Activated T-cell treated with anti-CD3 and anti-CD28 coated beads for 4 hours (primary cell): Measurements from ENCODE around the gene SH3RF3.
"Not testable (repeated sequence)": the region's sequence is repeated elsewhere in the genome, so short reads cannot be mapped to it uniquely, and the experiment has no call there.

Experiments
- DNase-seq: peaks from one replicate; pipeline ENCODE4 v3.0.0-alpha.2; 2020

Gene SH3RF3

DNA sequence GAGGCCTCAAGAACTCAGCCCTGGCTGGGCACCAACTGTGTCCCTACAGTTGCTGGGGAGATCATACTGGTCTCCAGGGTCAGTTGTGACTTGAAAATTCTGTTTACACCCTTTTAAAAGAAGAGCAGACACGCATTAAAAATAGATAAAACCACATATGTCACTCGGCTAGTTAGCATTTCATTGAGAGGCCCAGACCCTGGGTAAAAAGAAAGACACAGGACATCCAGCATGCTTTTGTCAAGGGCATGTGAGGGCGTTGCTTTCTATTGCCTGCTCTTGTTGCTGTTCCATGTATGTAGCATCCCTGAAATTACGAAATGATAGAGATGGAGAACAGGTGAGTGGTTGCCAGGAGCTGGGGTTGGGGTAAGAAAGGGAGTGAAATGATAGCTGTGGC, 390.5 kb downstream of the SH3RF3 start:
- DNase-seq = no peak

DNA sequence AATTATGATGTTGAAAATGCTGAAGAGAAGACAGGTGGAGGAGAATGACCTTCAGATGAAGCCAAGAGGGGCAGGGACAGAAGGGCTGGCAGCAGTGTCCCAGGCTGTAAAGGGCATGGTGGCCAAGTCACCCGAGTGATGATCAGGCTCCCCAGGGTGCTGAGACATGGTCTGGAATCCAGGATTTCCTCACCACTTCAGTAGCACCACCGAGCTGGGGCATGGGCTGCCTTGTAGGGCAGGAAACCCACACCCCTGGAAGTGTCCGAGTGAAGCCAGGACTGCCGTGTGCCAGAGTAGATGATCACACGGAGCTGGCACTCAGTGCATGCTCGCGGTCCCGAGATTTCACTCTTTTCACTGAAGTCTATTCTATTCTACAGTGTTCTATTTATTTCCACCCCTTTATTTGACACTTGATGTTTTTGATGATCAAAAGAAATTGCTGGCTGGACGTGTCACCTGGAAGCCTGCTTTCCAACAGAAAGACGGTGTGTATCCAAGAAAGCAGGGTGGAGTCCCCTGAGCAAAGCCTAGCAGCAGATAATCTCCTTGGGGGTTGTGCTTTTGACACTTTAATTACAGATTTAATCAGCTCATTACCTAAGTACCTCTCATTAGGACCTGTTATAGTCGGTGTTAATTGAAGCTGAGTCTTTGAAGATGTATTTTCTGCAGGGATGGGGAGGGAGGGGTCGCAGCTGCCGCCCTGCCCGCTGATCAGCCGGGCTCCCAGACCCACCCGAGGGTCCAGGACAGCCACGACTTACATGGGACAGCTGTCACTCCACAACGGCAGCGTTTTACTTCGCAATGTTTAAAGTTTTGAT, 392.4 kb downstream of the SH3RF3 start:
- no peak for DNase-seq

DNA sequence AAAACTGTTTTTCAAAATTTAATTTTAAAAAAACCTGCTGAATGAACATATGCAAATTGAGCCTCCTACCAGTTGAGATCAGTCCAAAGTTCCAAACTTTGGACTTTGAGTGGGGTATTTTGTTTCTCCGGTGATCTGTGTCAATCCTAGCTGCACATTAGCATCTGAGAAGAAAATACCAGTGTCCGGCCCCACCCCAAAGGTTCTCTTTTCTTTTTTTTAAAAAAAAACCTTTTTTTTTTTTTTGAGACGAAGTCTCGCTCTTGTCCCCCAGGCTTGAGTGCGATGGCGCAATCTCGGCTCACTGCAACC, 393.0 kb downstream of the SH3RF3 start:
- no peak for DNase-seq

DNA sequence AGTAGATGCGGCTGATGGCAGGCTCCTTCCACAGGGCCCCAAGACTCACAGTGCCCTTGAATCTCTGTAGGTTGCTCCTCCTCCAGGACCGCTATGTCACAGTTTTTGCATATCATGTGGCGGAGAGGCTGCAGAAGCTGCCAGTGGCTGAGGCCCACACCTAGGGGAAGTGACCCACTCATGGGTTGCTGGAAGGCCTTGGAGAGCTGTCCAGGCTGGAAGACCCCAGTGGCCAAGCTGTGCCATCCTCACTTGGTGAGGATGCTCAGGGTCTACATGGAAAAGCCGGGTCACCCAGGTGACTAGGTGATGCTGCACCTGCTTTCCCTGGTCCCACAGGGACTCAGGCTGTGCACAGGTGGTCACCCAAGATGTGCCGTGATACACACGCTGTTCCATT, 394.1 kb downstream of the SH3RF3 start:
- DNase-seq = no peak

DNA sequence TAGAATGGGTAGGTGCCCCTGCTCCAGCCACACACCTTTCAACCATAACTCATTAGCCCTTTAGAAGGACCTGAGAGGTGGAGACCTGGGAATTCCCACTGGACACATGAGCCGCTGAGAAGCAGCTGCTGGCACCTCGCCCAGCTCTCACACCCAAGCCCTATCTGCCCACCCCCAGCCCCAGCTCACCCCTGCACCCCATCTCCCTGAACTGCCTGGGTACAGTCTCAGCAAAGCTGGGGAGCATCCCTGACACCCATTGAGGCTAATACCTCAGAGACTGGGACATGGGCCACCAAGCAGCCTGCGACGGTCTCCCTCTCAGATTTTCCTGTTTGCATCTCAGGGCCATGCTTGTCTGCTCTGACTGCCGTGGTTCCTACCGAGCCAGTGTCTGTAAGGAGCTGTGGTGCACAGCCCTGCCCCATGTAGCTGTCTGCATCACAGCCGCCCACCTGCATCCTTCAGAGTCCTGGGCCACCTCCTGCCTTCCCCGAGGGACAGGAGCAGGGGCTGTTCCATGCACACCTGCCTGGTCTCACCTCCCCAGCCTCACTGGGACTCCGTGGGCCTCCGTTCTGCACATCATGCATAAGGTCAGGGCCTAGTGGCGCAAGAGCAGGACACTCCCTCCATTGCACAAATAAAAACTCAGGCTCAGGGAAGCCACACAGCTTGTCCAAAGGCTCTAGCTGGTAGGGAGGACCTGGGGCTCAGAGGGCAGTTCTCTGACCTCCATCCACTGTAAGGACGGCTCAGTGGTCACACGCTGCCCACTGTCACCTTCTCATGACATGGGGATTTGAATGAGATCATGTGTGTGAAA, 394.7 kb downstream of the SH3RF3 start:
- DNase-seq = no peak

DNA sequence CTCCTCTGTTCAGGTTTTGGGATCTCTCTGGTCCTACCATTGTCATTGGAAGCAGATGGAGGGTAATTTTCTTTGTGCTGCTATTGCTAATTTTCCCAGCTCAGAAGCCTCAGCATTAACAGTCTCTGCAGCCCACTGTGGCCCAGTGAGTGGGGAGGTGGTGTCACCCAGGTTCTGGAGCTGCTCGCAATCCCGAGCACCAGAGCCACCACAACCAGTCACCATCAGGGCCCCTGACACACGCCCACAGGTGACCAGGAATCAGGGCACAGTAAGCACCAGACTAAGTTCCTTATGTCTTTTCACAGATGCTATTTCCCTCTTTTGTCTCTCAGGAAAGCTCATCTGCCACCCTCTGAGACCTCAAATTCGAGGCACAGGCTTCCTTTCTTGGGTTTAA, 396.8 kb downstream of the SH3RF3 start:
- DNase-seq = no peak

DNA sequence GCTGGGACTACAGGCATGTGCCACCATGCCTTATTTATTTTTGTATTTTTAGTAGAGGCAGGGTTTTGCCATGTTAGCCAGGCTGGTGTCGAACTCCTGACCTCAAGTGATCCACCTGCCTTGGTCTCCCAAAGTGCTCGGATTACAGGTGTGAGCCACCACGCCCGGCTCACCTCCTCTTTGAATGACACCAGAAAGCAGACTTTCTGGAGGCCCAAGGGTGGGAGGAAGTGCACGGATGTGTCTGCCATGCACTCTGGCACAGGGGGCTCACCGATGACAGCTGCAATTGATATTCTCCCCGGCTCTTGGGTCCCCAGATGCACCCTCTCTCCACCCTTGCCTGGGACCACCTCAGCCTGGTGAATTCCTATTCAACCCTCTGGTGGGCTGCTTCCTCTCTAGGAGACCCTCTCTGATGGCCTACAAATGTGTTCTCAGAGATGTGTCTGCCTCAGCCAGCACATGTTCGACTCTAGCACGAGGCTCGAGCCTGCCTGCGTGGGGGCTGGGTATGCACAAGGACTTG, 397.5 kb downstream of the SH3RF3 start:
- DNase-seq = no peak

DNA sequence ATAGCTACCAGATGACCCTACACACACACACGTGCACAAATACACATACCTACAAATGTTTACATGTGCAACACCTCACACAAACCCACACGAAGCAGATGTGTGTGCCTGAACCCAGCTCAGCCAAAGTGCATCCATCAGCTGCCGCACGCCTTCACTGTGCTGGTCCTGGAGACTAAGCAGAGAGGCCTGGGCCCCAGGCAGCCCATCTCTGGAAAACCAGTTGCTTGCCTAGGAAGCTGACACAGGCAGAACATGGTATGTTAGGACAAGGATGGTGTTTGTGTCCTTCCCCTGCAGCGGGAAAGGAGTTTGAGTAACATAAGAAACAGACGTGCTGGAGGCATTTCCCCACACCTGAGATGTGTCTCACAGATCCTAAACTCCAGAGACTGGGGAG, 398.1 kb downstream of the SH3RF3 start:
- DNase-seq = no peak

DNA sequence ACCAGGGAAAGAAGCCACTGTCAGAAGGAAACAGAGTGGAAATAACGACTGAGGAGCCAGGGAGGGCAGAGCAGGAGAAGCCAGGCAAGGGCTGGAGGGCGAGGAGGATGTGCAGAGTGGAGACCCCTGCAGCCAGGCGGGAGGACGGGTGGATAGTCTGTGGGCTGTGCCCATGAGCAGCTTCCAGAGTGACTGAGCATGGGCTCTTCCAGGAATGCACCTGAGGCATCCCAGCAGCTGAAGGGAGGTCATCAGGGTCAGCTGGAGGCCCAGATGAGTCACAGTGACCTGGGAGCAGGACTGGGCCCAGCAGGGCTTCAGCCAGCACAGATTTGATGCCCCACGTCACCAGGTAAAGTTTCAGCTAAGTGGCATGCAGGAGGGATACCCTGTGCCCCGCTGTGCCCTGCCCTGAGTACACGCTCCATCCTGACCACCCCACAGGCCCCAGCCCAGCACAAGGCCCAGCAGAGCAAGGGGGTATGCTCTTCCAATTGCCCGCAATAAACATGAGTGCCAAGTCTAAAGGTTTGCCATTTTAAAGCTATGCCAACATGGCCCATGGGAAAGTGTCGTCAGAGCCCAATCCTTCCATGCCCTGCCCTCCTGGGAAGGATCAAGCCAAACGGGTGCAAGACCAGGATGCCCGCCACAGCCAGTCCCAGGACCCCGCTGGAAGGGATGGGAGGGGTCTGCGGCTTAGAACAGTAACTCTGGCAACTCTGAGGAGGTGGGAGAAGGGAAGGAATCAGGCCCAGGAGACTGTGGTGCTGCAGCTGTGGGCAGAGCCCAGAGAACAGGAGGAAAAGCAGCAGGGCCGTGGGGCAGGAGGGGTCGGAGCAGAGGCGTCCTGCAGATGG, 399.1 kb downstream of the SH3RF3 start:
- DNase-seq = no peak

DNA sequence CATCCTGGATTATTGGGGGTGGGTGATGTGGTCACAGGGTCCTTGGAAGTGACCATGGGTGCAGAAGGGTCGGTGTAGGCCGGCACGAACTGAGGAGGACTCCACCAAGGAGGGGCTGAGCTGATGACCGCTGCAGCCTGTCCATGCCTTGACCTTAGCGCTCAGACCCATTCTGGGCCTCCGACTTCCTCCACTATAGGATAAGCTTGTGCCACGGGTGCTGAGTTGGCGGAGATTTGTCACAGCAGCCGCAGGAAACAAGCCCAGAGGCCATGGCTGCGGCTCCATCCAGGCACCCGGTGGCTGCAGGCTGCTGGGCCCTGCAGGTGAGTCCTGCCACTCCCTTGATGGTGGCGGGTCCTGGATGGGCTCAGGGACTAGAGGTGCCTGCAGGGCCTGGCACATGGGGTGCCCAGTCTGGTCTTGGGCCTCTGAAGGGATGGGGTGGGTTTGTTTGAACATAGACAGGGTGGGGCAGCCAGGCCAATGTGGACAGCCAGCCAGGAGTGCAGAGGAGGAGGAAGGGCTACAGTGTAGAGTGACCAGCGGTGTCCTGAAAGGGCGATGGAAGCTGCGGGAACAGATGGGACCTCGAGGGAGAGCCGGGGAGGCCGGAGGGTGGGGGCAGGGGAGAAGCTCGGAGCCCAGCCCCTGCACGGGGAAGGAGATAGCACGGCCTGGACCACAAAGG, 400.0 kb downstream of the SH3RF3 start:
- no peak for DNase-seq

DNA sequence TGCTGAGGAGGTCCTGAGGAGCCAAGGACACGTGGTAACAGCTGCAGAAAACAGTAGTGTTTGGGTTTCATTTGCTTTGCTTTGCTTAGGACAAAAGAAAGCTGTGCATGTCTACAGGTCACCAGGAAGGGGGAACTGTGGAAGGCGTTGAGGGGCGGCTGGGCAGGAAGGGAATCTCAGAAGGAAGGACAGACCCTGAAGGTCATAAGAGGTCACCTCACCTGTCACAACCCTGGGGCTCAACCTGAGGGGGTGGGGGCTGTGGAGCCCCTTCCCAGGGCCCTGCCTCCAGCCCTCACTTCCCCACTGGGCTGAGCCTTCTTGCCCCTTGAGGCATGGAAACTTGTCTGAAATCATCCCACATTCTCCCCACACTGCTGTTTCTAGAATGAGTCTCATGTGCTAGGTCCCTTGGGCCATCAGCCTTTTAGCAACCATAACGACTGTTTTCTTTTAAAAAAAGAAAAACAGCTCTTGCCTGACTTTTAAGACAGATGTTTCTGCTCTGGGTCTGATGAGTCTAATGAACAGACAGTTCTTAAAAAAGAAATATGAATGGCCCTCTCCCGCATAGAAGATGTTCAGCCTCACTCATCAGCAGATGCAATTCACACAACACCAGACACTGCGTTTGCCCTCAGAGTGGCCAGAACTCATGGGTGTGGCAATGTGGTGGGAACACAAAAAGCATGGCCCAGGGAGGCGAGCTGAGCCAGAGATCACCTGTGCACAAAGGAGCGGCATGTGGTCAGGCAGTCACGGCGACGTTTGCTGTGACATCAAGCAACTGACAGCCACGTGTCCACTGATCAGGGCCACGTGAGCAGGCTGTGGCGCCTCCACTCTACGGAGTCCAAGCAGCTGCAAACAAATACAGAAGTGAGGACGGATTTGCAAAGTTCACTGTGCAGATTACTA, 400.8 kb downstream of the SH3RF3 start:
- no peak for DNase-seq

DNA sequence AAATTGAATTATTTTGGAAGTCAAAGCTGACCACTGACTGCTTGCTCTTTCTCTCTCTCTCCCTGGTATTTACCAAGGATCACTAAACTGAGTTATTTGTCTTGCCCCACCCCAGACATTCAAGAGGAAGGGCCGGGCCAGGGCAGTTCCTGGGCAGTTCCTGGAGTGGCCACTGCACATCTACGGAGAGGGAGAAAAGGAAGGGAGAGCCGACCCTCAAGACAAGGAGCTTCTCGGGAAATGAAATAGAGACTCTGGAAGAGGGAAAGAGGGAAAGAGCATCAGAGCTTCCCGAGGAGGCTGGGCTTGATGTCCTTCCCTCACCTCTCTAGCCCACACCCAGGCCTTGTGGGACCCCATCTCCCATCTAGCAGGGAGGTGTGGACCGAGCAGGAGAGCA, 401.7 kb downstream of the SH3RF3 start:
- no peak for DNase-seq

DNA sequence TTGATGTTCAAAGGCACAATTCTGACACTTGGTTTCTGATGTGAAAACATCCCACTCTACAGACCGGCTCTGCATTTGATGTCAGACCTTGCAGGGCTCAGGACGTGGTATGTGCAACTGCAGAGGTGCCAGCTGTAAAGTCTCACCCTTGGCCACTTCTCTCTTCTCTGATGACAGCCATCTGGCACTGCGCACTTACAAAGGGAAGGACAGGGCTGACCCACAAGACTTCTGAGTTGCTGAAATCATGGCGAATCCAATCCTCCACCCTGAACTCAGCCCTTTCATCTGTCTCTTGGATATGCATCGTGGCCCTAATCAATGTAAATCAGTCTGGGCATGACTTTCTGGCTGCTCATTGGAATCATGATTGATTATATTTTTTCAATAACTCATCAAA, 402.2 kb downstream of the SH3RF3 start:
- no peak for DNase-seq

DNA sequence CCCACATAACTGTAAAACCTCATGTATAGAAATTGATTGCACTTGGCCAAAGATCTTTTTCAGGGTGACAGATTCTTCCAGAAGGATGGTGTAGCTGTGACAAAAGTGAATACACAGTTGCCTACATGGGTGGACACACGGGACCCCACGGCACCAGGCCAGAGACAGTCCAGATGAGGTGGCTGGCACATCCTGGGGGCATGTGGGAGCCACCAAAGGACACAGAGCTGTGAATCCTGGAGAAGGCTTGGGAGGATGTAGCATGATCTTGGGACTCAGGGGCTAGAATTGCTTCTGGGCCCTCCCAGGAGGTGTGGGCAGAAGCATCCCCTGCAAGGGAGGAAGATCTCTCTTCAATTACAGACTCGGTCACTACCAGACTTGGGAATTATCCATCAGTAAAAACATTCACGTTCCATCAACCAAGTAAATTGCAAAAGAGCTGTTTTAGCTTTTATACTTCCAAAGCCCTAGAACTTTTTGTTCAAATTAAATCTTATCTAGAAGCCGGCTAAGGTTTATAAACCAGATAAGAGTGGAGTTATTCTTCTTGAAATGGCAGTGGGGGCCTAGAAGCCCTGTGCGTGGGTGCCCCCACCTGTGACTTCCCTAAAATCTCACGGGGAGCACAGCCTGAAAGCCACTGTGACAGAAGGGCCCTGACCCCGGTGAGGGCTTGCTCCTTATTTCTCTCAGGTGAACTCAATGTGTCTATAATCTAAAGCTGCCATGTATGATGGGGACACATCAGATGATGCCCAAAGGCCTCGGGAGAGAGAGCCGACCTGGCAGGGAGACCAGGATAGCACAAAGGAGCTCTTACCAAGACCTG, 403.1 kb downstream of the SH3RF3 start:
- DNase-seq = no peak

DNA sequence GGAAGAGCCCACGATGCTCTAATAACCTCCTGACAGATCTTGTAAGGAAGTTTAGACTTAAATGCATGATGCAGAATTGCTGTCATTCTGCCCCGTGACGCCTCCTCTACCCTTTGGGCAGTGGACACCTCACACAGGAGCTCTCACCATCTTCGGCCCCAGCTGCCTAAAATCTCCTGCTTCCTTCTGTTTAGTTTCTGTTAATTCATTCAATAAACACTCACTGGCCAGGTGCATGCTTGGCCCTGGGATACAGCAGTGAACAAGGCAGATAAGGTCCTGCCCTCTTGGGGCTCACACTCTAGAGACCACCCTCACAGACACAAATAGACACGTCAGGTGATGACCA, 403.7 kb downstream of the SH3RF3 start:
- no peak for DNase-seq

DNA sequence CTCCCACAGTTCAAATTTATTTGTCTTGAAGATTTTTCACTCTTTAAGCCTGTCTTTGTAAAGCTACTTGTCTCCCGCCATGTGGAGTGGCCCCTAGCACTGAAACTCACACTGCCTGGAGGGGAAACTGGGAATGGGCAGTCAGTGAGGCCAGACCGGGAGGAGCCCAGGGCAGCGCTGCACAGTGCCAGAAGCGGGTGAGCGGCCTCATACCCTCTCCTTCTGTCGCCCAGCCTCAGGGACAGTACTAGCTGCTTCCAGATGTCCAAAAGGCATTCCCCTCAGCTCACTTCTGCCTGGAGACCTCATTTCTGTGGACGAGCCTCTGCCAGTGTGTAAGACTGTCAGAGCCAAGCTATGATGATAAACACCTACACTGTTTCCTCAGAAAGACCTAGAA, 404.8 kb downstream of the SH3RF3 start:
- no peak for DNase-seq

DNA sequence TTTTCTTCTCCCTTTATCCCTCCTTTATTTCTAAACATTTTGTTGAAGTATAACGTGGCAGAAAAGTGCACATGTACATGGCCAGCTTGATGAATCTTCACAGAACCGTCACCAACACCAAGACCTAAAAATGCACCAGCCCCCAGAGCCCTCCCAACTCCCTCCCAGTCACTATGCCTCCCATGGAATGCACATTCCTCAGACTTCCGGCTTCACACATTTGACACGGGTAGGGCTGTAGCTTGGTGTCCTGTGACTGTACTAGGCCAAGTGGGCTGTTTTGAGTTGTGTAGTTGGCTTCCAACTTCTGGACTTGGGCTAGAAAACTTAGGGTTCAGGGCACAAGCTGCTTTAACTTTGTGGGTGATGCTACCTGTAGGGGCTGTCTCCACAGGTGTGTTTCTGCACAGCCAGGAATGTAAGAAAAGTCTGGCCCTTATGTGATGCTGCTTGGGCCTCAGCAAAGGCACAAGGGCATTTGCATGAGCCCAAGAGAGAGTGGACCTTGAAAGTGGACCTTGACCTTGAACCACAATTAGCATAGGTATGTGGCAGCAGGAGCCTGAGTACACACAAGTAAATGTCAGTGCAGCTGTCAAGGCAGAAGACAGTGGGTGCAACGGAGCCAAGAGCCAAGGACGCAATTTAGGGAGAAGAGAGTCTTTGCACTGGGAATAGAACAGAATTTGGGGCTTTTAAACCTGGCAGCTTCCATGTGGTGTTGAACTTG, 406.4 kb downstream of the SH3RF3 start:
- no peak for DNase-seq

DNA sequence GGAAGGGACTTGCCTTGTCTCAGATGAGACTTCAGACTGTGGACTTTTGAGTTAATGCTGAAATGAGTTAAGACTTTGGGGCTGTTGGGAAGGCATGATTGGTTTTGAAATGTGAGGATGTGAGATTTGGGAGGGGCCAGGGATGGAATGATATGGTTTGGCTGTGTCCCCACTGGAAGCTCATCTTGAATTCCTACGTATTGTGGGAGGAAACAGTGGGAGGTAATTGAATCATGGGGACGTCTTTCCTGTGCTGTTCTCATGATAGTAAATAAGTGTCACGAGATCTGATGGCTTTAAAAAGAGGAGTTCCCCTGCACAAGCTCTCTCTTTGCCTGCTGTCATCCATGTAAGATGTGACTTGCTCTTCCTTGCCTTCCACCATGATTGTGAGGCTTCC, 407.6 kb downstream of the SH3RF3 start:
- not testable (repeated sequence) for DNase-seq

DNA sequence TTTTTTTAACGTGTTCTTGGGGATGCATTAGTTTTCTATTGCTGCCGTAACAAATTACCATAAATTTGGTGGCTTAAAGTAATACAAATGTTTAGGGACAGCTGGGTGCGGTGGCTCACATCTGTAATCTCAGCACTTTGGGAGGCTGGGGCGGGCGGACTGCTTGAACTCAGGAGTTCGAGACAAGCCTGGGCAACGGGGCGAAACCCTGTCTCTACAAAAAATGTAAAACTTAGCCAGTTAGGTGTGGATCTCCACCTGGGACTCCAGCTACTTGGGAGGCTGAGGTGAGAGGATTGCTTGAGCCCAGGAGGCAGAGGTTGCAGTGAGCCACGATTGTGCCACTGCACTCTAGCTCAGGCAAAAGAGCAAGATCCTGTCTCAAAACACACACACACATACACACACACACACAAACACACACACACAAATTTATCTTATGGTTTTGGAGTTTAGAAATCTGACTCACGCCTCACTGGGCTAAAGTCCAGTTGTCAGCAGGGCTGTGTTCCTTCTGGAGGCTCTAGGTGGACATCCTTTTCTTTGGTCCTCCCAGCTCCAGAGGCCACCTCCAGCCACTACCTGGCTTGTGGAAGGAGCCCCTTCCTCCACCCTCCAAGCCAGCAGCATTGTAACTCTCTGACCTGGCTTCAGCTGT, 408.7 kb downstream of the SH3RF3 start:
- no peak for DNase-seq
